Osteocyte (in vitro differentiated cells): Measurements from ENCODE around the gene FAM83G. TPM values are rescaled to one million over a fixed set of nuclear protein-coding genes. Genes with fewer than 3 reads are reported as not detected.
A peak's percentile ranks its signal among the peaks of the same experiment; 100 is the strongest.

Experiments used
- DNase-seq: peaks from one replicate; pipeline ENCODE4 v3.0.0; 2021; ENCODE audit warnings: mixed read lengths; ENCODE audit not compliant: unreplicated experiment; ENCODE audit errors: extremely low spot score
- H3K27ac Mint-ChIP-seq: one replicate; pipeline ENCODE4 v1.8.0; 2021; ENCODE audit warnings: mild to moderate bottlenecking, mixed read lengths; ENCODE audit not compliant: unreplicated experiment
- H3K27me3 Mint-ChIP-seq: one replicate; pipeline ENCODE4 v1.8.0; 2021; ENCODE audit warnings: mixed read lengths; ENCODE audit not compliant: unreplicated experiment
- H3K36me3 Mint-ChIP-seq: one replicate; pipeline ENCODE4 v1.8.0; 2021; ENCODE audit warnings: mixed read lengths; ENCODE audit not compliant: unreplicated experiment
- H3K4me1 Mint-ChIP-seq: one replicate; pipeline ENCODE4 v1.8.0; 2021; ENCODE audit warnings: mixed read lengths; ENCODE audit not compliant: unreplicated experiment
- H3K4me3 Mint-ChIP-seq: one replicate; pipeline ENCODE4 v1.8.0; 2021; ENCODE audit warnings: mild to moderate bottlenecking, moderate library complexity, mixed read lengths; ENCODE audit not compliant: unreplicated experiment
- H3K9me3 Mint-ChIP-seq: one replicate; pipeline ENCODE4 v1.8.0; 2021; ENCODE audit warnings: mixed read lengths; ENCODE audit not compliant: unreplicated experiment
- total RNA-seq: library from RNA; stranded (reverse); gene quantifications from 2 replicates; pipeline ENCODE4 v1.2.1, GENCODE V29; 2021
- TF ChIP-seq, protein P1 (sequence below): fragments of 200-600 bp; sonication (generic); IDR thresholded peaks from 2 replicates; pipeline ENCODE4 v1.5.0; 2021; ENCODE audit warnings: antibody characterized with exemption, mild to moderate bottlenecking, moderate library complexity

FAM83G gene
- total RNA-seq, 1 donor from 2014 or later, result 4.1 TPM

- TF ChIP-seq, protein P1, sequence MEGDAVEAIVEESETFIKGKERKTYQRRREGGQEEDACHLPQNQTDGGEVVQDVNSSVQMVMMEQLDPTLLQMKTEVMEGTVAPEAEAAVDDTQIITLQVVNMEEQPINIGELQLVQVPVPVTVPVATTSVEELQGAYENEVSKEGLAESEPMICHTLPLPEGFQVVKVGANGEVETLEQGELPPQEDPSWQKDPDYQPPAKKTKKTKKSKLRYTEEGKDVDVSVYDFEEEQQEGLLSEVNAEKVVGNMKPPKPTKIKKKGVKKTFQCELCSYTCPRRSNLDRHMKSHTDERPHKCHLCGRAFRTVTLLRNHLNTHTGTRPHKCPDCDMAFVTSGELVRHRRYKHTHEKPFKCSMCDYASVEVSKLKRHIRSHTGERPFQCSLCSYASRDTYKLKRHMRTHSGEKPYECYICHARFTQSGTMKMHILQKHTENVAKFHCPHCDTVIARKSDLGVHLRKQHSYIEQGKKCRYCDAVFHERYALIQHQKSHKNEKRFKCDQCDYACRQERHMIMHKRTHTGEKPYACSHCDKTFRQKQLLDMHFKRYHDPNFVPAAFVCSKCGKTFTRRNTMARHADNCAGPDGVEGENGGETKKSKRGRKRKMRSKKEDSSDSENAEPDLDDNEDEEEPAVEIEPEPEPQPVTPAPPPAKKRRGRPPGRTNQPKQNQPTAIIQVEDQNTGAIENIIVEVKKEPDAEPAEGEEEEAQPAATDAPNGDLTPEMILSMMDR, result no peak
- Mint-ChIP-seq H3K4me1 (peaks cover 5% of the 10 kb centered on the region), H3K9me3 (no peaks in the 10 kb centered on the region), H3K36me3 (no peaks in the 10 kb centered on the region), H3K4me3 (peak overlapping the region; percentile 59), H3K27ac (no peak overlapping the region), H3K27me3 (no peaks in the 10 kb centered on the region)
- DNase-seq, result no peak
These were observed 1.6 kb downstream of the FAM83G start for GRCh38 chr17:19002805-19003542.

DNA sequence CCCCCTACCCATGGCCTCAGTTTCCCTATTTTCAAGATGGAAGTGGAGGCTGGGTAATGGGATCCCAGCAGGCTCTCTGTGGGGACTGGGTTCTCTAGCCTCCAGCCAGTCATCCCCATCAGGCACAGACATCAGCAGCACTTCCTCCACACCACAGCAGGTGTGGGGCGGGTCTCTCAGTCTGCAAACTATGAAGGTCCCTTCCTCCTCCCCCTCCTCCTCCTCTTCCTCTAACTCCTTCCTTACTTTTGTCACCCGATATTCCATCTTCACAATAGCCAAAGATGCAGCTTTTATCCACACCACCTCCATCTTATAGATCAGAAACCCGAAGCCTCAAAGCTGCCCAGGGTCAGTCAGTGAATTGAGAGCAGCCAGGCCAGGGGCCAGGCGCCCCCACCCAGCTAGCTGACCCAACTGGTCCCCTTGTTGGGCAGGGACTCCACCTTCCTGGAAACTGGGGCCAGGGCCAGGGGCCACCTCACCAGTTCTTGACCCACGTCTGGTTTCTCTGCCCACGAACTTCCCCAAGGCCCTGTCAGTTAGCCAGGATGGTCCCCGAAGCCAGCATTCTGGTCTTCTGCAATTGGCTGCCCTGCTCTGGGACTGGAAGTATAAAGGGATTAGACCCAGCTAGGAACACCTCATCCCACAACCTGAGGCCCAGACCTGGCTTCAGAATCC is 2.5 kb downstream of the FAM83G start:
- Mint-ChIP-seq H3K36me3 (no peaks in the 10 kb centered on the region), H3K27ac (no peak overlapping the region), H3K4me1 (peaks cover 5% of the 10 kb centered on the region), H3K4me3 (no peak overlapping the region), H3K9me3 (no peaks in the 10 kb centered on the region), H3K27me3 (no peaks in the 10 kb centered on the region)
- DNase-seq, result no peak
- TF ChIP-seq, protein P1, result no peak

- no peak for DNase-seq
- H3K4me3 Mint-ChIP-seq, result no peak overlapping the region
These were observed 3.8 kb downstream of the FAM83G start for GRCh38 chr17:19000531-19001325.

DNA sequence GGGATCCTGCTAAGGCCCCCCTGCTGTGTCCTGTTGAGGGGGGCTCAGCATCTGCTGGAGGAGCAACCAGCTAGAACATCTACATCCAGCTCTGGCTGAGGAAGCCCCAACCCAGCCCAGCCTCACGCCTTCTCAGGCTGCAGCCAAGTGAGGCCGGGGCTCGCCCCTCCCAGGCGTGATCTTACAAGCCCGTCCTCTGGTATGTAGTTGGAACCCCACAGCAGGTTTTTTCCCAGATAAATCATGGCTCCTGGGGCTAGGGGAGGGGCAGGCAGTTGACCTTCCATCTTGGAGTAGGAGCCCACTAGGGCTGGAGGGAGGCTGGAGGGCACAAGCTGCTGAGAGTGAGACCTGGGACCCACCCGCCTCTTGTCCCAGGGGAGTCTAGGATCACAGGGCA is 4.7 kb downstream of the FAM83G start:
- Mint-ChIP-seq H3K27me3 (no peaks in the 10 kb centered on the region), H3K9me3 (peaks cover 9% of the 10 kb centered on the region), H3K4me1 (peaks cover 5% of the 10 kb centered on the region), H3K27ac (no peak overlapping the region), H3K4me3 (no peak overlapping the region), H3K36me3 (peaks cover 5% of the 10 kb centered on the region)
- TF ChIP-seq, protein P1, result no peak
- DNase-seq, result no peak

More at GRCh38 chr17:19000531-19001325, 3.8 kb downstream of the FAM83G start:
- Mint-ChIP-seq H3K27me3 (no peaks in the 10 kb centered on the region), H3K9me3 (peaks cover 3% of the 10 kb centered on the region), H3K27ac (no peak overlapping the region), H3K36me3 (peaks cover 2% of the 10 kb centered on the region), H3K4me1 (peaks cover 5% of the 10 kb centered on the region)
- TF ChIP-seq, protein P1, result no peak
